K562 (cell line): ENCODE measurements around the gene VARS1. TPM values are rescaled to one million over a fixed set of nuclear protein-coding genes. Genes with fewer than 3 reads are reported as not detected.

Experiments used
- ARHGAP35 ChIP-seq: fragments of 450-650 bp; IDR thresholded peaks from 2 replicates; pipeline ENCODE4 v1.6.1; 2018; ENCODE audit not compliant: partially characterized antibody
- BRCA1 ChIP-seq, 2 experiments: fragments of 450-650 bp in 1 of 2; sonication (generic) in 1 of 2; formaldehyde crosslinking in 1 of 2; IDR thresholded peaks; 2 replicates each; pipeline versions ENCODE4 v1.5.0 to v1.6.1; 2017 to 2020; ENCODE audit warnings: mild to moderate bottlenecking in 1 of 2, missing genetic modification reagents in 1 of 2
- CBFA2T3 ChIP-seq: fragments of 450-650 bp; IDR thresholded peaks from 2 replicates; pipeline ENCODE4 v1.6.1; 2017
- CREB3 ChIP-seq: fragments of 450-650 bp; conservative IDR thresholded peaks from 2 replicates; pipeline ENCODE4 v1.6.1; 2016; ENCODE audit warnings: missing genetic modification characterization, low read depth, mild to moderate bottlenecking, missing compliant biosample characterization, moderate library complexity
- EHMT2 ChIP-seq: fragments of 450-650 bp; IDR thresholded peaks from 2 replicates; pipeline ENCODE4 v1.6.1; 2018; ENCODE audit warnings: antibody characterized with exemption
- FOXA3 ChIP-seq, 2 experiments: fragments of 450-650 bp in 1 of 2; sonication (generic) in 1 of 2; formaldehyde crosslinking; IDR thresholded peaks in 1 of 2; conservative IDR thresholded peaks in 1 of 2; 2 replicates each; pipeline versions ENCODE4 v1.4.0 to v1.8.0; 2020 to 2022; ENCODE audit warnings: mild to moderate bottlenecking in 2 of 2, missing genetic modification reagents in 1 of 2
- FOXO4 ChIP-seq: fragments of 450-650 bp; formaldehyde crosslinking; IDR thresholded peaks from 2 replicates; pipeline ENCODE4 v1.4.0; 2020; ENCODE audit warnings: mild to moderate bottlenecking, moderate library complexity
- GABPB1 ChIP-seq: sonication (generic); formaldehyde crosslinking; IDR thresholded peaks from 2 replicates; pipeline ENCODE4 v1.8.0; 2022; ENCODE audit warnings: mild to moderate bottlenecking, missing genetic modification reagents
- GTF2E2 ChIP-seq: fragments of 200-800 bp; sonication (Bioruptor generic); IDR thresholded peaks from 2 replicates; pipeline ENCODE4 v1.6.1; 2016; ENCODE audit warnings: missing genetic modification characterization, missing compliant biosample characterization
- KDM1A ChIP-seq, 2 experiments: fragments of 450-650 bp; IDR thresholded peaks; 2 replicates each; pipeline ENCODE4 v1.6.1; 2016; ENCODE audit warnings: mild to moderate bottlenecking in 2 of 2
- LCOR ChIP-seq: sonication (generic); formaldehyde crosslinking; IDR thresholded peaks from 2 replicates; pipeline ENCODE4 v1.8.0; 2022; ENCODE audit warnings: mild to moderate bottlenecking, missing genetic modification reagents
- MBD2 ChIP-seq: sonication (generic); IDR thresholded peaks from 2 replicates; pipeline ENCODE4 v1.6.1; 2016; ENCODE audit warnings: low read depth, borderline replicate concordance
- NCOA2 ChIP-seq, 2 experiments: fragments of 450-650 bp; IDR thresholded peaks; 2 replicates each; pipeline ENCODE4 v1.6.1; 2018; ENCODE audit warnings: mild to moderate bottlenecking in 2 of 2, moderate library complexity in 1 of 2; ENCODE audit not compliant: partially characterized antibody in 2 of 2
- NCOR1 ChIP-seq: fragments of 450-650 bp; IDR thresholded peaks from 2 replicates; pipeline ENCODE4 v1.6.1; 2016; ENCODE audit warnings: mild to moderate bottlenecking, moderate library complexity
- NR2C1 ChIP-seq, 2 experiments: fragments of 450-650 bp; IDR thresholded peaks; 2 replicates each; pipeline ENCODE4 v1.6.1; 2017; ENCODE audit warnings: mild to moderate bottlenecking in 2 of 2, antibody characterized with exemption in 1 of 2, inconsistent platforms in 1 of 2, missing compliant biosample characterization in 1 of 2, missing genetic modification characterization in 1 of 2
- RBFOX2 ChIP-seq: fragments of 200-400 bp; formaldehyde crosslinking; IDR thresholded peaks from 2 replicates; pipeline ENCODE4 v1.6.1; 2017; ENCODE audit warnings: low read depth, mild to moderate bottlenecking, low read length, moderate library complexity
- SMAD2 ChIP-seq: fragments of 150-350 bp; IDR thresholded peaks from 2 replicates; pipeline ENCODE4 v1.6.1; 2014; ENCODE audit warnings: low read depth, mild to moderate bottlenecking, low read length
- STAG1 ChIP-seq: sonication (generic); formaldehyde crosslinking; IDR thresholded peaks from 2 replicates; pipeline ENCODE4 v1.5.0; 2020; ENCODE audit warnings: missing genetic modification reagents, borderline replicate concordance
- TFE3 ChIP-seq: fragments of 450-650 bp; formaldehyde crosslinking; IDR thresholded peaks from 2 replicates; pipeline ENCODE4 v1.4.0; 2020; ENCODE audit warnings: mild to moderate bottlenecking, mixed read lengths
- U2AF2 ChIP-seq: fragments of 200-400 bp; formaldehyde crosslinking; optimal IDR thresholded peaks from 2 replicates; pipeline ENCODE3; 2017; ENCODE audit warnings: low read depth, mild to moderate bottlenecking, low read length
- XRCC4 ChIP-seq: IDR thresholded peaks from one replicate; pipeline ENCODE4 v1.6.1; 2011; ENCODE audit not compliant: insufficient read depth, insufficient read length; ENCODE audit errors: extremely low read depth
- ZBTB8A ChIP-seq: fragments of 450-650 bp; IDR thresholded peaks from 2 replicates; pipeline ENCODE4 v1.6.1; 2018; ENCODE audit warnings: mild to moderate bottlenecking, moderate library complexity; ENCODE audit not compliant: partially characterized antibody
- ZFPM2 ChIP-seq: fragments of 250-450 bp; sonication (Bioruptor Pico); IDR thresholded peaks from 2 replicates; pipeline ENCODE4 v1.5.1; 2022; ENCODE audit warnings: mild to moderate bottlenecking
- ZKSCAN1 ChIP-seq: fragments of 150-350 bp; IDR thresholded peaks from 2 replicates; pipeline ENCODE4 v1.6.1; 2016; ENCODE audit warnings: low read depth, low read length
- ZNF431 ChIP-seq: sonication (generic); formaldehyde crosslinking; IDR thresholded peaks from 2 replicates; pipeline ENCODE4 v1.8.0; 2022; ENCODE audit warnings: mild to moderate bottlenecking, missing genetic modification reagents
- ZNF583 ChIP-seq: fragments of 250-450 bp; sonication (Bioruptor Pico); IDR thresholded peaks from 2 replicates; pipeline ENCODE4 v1.4.0; 2020
- ZNF79 ChIP-seq: fragments of 250-450 bp; sonication (Bioruptor Pico); IDR thresholded peaks from 2 replicates; pipeline ENCODE4 v1.4.0; 2020; ENCODE audit warnings: low read depth, mild to moderate bottlenecking, moderate library complexity
- polyA plus RNA-seq, 8 experiments: library from polyadenylated mRNA; depleted of rRNA in 4 of 8; stranded (reverse) in 5 of 8; unstranded in 3 of 8; fragments of >200 nt; fragmentation: Nextera tagmentation in 2 of 8; fragmentation: Illumina TruSeq in 1 of 8; extraction: Ambion mirVana in 2 of 8; extraction: Trizol in 1 of 8; gene quantifications; 2 replicates each; pipeline versions ENCODE4 v1.2.1 to v1.2.3, GENCODE V29; 2011 to 2014; ENCODE audit warnings: inconsistent platforms in 1 of 8, missing spikeins in 1 of 8
- total RNA-seq, 7 experiments: library from RNA; depleted of rRNA in 6 of 7; stranded (reverse); fragments of >200 nt in 6 of 7; fragmentation: Illumina TruSeq in 2 of 7; extraction: Trizol in 2 of 7; gene quantifications; 2 replicates each; pipeline versions ENCODE4 v1.2.1 to v1.2.3, GENCODE V29; 2011 to 2021; ENCODE audit warnings: low replicate concordance in 1 of 7

VARS1 gene
- total and polyA plus RNA-seq, 9 of the 15 experiments (the other 6 are each of a cell fraction or from before 2014, with no cell fraction given) = 2.9 to 488 (median 130) TPM

- no peak for TF ChIP-seq NCOA2 (IDR thresholded peaks at IDR 0.05; ENCODE audit: partially characterized antibody in 2 of 2)
- no peak for TF ChIP-seq STAG1 (CRISPR knock-in tag)
- no peak for TF ChIP-seq ZFPM2
- no peak for TF ChIP-seq MBD2
- TF ChIP-seq ARHGAP35 = no peak
- TF ChIP-seq CBFA2T3 = no peak
- TF ChIP-seq NR2C1 (IDR thresholded peaks at IDR 0.05) = no peak
- TF ChIP-seq NR2C1 (tag; IDR thresholded peaks at IDR 0.05) = no peak
- TF ChIP-seq ZNF583 (CRISPR knock-in tag) = no peak; the same call in 1 of the 2 replicates
- TF ChIP-seq FOXO4 = 0 out of 2 replicates have a peak, but pooled peaks have one; percentile 35
- TF ChIP-seq SMAD2 = no peak
- TF ChIP-seq U2AF2 = no peak
- no peak for TF ChIP-seq GTF2E2 (tag)
- TF ChIP-seq LCOR = peak; percentile 63; the same call in 1 of the 2 replicates
- no peak for TF ChIP-seq KDM1A (IDR thresholded peaks at IDR 0.05)
- no peak for TF ChIP-seq ZKSCAN1
- no peak for TF ChIP-seq NCOR1
- TF ChIP-seq CREB3 (tag) = no peak
- TF ChIP-seq TFE3 = no peak
- no peak for TF ChIP-seq ZNF431 (CRISPR knock-in tag)
- no peak for TF ChIP-seq XRCC4
- no peak for TF ChIP-seq BRCA1 (IDR thresholded peaks at IDR 0.05)
- TF ChIP-seq BRCA1 (CRISPR knock-in tag; IDR thresholded peaks at IDR 0.05) = no peak
- TF ChIP-seq EHMT2 = no peak
- TF ChIP-seq RBFOX2 = peak; percentile 70; the same call in 1 of the 2 replicates
- TF ChIP-seq ZNF79 = no peak
- TF ChIP-seq ZBTB8A = no peak
- TF ChIP-seq FOXA3 (CRISPR knock-in tag; conservative IDR thresholded peaks at IDR 0.05 in 1 of 2, IDR thresholded peaks at IDR 0.05 in 1 of 2) = no peak
- peak; percentile 66 for TF ChIP-seq GABPB1 (CRISPR knock-in tag)
Observed at GRCh38 chr6:31837369-31838113, 42.0 kb upstream of the VARS1 start (continued).
